Muscle layer of duodenum (tissue), 2 donors: Measurements from ENCODE around the gene CAB39.

Source experiments
- H3K27ac ChIP-seq: one replicate; pipeline ENCODE4 v1.7.0; 2013; ENCODE audit warnings: mild to moderate bottlenecking, low read length
- H3K27me3 ChIP-seq: one replicate; pipeline ENCODE4 v1.7.0; 2013; ENCODE audit warnings: low read depth, mild to moderate bottlenecking, control low read depth, low read length
- H3K36me3 ChIP-seq, 2 donors: one replicate each; pipeline ENCODE4 v1.7.0; 2013; ENCODE audit warnings: low read length in 2 of 2, control low read depth in 1 of 2, mild to moderate bottlenecking in 1 of 2; ENCODE audit not compliant: insufficient read depth in 2 of 2, control insufficient read depth in 1 of 2
- H3K4me1 ChIP-seq, 2 donors: one replicate each; pipeline ENCODE4 v1.7.0; 2013; ENCODE audit warnings: low read length in 2 of 2, mild to moderate bottlenecking in 2 of 2, control low read depth in 1 of 2, moderate library complexity in 1 of 2; ENCODE audit not compliant: insufficient read depth in 2 of 2, control insufficient read depth in 1 of 2
- H3K4me3 ChIP-seq, 2 donors: one replicate each; pipeline ENCODE4 v1.7.0; 2013; ENCODE audit warnings: low read length in 2 of 2, low read depth in 1 of 2, mild to moderate bottlenecking in 1 of 2
- H3K9me3 ChIP-seq, 2 donors: one replicate each; pipeline ENCODE4 v1.7.0; 2013; ENCODE audit warnings: low read length in 2 of 2, control low read depth in 1 of 2, mild to moderate bottlenecking in 1 of 2; ENCODE audit not compliant: control insufficient read depth in 1 of 2
- donor health status: healthy.

CAB39 gene

DNA sequence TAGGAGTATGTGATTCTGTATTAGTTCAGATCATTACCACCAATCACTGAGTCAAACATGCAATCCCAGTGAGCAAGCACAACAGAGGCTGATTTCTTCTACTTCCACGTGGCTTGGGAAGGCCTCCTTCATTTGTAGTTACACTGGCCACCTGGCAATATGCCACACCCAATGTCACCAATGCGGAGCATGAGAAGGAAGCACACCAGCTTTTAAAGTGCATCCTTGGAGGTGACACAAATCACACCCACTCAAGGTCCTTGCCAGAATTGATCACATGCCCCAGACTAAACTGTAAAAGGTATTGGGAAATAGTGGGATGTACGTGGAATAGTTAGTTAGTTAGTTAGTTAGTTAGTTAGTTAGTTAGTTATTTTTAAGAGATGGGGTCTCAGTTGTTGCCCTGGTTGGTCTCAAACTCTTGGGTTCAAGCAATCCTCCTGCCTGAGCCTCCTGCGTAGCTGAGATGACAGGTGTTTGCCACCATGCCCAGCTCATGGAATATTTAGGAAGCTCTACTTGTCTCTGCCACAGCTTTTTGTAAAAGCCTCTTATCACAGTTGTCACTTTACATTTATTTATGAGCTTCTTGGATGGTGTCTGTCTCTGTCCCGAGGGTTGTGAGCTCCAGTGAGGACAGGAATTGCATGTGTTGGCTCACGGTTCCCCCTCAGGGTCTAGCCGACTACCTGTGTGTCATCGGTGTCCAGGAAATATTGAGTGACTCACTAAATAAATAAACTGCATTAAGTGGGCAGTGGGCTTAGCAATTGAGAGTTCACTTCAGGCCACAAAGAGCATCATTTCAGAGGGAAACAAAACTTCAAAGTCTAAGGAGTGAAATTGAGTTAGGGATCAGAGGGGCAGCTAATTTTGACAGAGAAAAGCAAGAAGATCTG, 28.1 kb upstream of the CAB39 start:
- Histone ChIP-seq H3K4me1 (peaks cover 0 to 5% of the 10 kb centered on the region in 2 donors), H3K27me3 (no peaks in the 10 kb centered on the region), H3K36me3 (no peaks in the 10 kb centered on the region), H3K27ac (no peak overlapping the region), H3K9me3 (no peaks in the 10 kb centered on the region), H3K4me3 (no peak overlapping the region)

DNA sequence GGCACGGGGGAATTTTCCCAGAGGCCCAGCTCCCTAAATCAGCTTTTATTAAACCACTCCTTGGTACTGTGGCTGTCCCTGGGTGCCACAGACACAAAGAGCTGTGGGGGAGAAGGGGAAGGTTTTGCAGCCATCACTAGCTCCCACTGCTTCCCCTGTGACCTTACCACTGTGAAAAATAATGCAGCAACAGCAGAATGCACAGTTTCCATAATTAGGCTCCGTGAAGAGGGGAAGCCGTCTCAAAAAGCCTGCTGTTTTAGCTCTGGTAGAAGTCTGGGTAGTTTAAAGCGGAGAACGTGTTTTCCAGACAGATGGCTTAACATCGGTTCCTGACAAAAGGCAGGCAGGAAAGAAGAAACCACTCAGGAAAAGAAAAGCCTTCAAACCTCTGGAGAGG, 27.5 kb upstream of the CAB39 start:
- no peak overlapping the region for H3K27ac ChIP-seq
- H3K4me1 ChIP-seq, result peaks cover 0 to 5% of the 10 kb centered on the region in 2 donors
- no peaks in the 10 kb centered on the region for H3K9me3 ChIP-seq
- H3K4me3 ChIP-seq, result no peak overlapping the region
- H3K36me3 ChIP-seq, result no peaks in the 10 kb centered on the region
- H3K27me3 ChIP-seq, result no peaks in the 10 kb centered on the region

DNA sequence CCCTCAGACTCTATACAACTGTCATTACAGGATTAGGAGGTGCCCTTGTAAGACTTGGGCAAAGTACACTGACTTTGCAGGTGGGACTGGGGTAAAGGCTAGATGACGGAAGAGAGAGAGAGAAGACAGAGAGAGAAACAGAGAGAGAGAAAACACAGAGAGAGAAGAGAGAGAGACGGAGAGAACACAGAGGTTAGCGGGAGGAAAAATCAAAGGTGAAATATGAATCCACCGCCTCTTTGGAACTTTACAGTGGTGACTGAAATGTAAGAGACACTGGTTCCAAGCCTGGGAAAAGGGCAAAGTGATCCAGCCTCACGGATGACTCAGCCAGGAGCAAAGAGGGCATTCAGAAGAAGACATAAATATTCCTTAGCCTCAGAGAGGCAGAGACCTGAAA, 25.1 kb upstream of the CAB39 start:
- Histone ChIP-seq H3K4me1 (peaks cover 0 to 5% of the 10 kb centered on the region in 2 donors), H3K27ac (no peak overlapping the region), H3K9me3 (no peaks in the 10 kb centered on the region), H3K36me3 (no peaks in the 10 kb centered on the region), H3K27me3 (no peaks in the 10 kb centered on the region), H3K4me3 (no peak overlapping the region)

DNA sequence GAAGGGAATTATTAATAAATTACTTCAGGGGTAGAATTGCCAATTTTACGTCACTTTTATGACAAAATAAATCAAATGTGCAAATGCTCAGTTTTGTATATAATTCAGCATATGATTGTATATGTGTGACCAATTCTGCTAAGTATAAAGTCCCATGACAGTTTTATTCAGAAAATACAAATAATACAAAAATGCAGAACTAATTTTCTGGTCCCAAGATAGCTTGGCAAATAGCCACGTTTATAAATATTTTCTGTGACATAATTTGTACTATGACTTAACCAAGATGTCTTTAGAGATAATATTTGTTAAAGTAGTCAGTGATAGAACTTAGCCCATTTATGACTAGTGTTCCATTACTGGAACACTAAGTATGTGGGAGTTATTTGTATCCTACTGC, 24.2 kb upstream of the CAB39 start:
- Histone ChIP-seq H3K36me3 (no peaks in the 10 kb centered on the region), H3K4me3 (no peak overlapping the region), H3K27me3 (no peaks in the 10 kb centered on the region), H3K27ac (no peak overlapping the region), H3K4me1 (peaks cover 0 to 5% of the 10 kb centered on the region in 2 donors), H3K9me3 (no peaks in the 10 kb centered on the region)

DNA sequence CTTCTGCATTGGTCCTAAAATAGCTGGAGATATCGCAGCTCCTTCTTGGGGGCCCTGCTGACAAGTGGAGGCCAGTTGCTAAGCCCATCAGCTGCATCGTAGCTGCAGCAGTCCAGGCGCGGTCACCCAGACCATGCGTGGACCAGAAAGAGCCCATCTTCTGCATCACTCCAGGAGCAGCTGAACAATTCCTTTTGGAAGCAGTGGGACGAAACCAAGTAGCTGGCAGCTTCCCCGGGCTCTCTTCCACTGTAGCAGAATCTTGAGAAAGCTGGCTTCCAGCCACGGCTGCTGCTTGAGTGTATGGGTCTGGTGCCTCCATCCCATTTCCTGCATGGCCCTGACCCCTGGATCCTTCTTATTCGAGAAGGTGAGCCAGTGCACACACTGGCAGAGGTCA, 22.2 kb upstream of the CAB39 start:
- Histone ChIP-seq H3K27ac (no peak overlapping the region), H3K4me1 (no peaks in the 10 kb centered on the region), H3K4me3 (no peak overlapping the region)

DNA sequence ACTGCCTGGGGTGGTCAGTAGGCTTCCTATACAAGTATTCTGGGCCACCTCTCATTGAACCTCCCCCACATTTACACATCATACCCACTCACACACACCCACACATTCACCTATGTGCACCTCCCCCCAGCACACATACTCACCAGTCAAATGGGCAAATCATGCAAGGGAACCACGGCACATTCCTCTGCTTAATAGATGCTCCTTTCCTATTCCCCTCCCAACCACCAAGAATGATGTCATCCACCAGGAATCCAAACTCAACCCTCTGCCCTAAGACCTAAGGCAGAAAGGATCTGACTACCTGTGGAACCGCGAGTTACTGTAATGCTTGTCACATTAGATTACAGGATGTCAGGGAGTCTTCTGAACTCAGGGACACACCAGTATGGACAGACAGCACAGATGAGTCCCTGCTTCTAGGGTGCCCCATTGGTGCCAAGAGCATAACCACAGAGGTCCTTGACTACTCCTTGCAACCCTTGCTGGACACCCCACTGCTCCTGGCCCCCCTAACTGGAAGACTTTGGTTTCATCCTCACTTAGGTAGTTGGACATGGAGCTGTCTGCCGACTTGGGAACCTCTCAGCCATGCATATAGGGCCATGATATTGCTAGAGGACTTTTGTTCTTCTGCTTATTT, 21.5 kb upstream of the CAB39 start:
- Histone ChIP-seq H3K27ac (no peak overlapping the region), H3K4me3 (no peak overlapping the region), H3K36me3 (no peaks in the 10 kb centered on the region), H3K9me3 (no peaks in the 10 kb centered on the region), H3K27me3 (no peaks in the 10 kb centered on the region), H3K4me1 (no peaks in the 10 kb centered on the region)

More for the DNA sequence above, 22.2 kb upstream of the CAB39 start:
- Histone ChIP-seq H3K27me3 (no peaks in the 10 kb centered on the region), H3K9me3 (no peaks in the 10 kb centered on the region), H3K36me3 (no peaks in the 10 kb centered on the region)

DNA sequence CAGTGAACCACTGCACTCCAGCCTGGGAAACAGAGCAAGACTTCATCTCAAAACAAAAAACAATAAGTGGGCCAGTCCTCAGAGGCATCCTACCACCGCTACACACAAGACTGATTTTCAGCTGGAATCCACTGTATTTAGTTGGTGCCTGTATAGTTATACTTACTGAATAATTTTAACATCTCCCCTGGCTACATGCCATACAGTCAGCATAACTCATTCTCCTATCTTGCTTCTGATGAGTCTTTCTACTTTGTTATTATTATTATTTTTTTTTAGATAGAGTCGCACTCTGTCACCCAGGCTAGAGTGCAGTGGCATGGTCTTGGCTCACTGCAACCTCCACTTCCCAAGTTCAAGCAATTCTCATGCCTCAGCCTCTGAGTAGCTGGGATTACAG, 19.9 kb upstream of the CAB39 start:
- Histone ChIP-seq H3K9me3 (no peaks in the 10 kb centered on the region), H3K27me3 (no peaks in the 10 kb centered on the region), H3K4me3 (no peak overlapping the region), H3K36me3 (no peaks in the 10 kb centered on the region), H3K4me1 (no peaks in the 10 kb centered on the region), H3K27ac (no peak overlapping the region)

DNA sequence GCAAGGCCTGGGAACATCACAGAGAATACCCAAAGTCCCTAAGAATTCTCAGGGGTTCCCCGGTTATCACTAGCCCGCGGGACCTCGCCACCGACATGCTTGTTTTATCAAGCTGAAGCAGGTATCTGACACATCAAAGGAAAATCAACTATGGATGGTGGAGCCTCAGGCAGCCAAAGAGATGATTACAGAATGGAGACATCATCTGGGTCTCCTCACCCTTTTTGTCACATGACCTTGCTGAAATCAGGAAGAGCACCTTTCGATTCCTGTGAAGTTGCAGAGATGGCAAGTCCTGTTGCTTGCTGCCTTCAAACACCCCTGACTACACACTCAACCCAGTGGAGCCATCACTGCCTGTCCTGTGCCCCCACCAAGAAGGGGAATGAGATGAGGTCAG, 19.2 kb upstream of the CAB39 start:
- H3K36me3 ChIP-seq, result no peaks in the 10 kb centered on the region
- no peaks in the 10 kb centered on the region for H3K4me1 ChIP-seq
- H3K27me3 ChIP-seq, result no peaks in the 10 kb centered on the region
- no peak overlapping the region for H3K27ac ChIP-seq
- no peaks in the 10 kb centered on the region for H3K9me3 ChIP-seq
- no peak overlapping the region for H3K4me3 ChIP-seq

DNA sequence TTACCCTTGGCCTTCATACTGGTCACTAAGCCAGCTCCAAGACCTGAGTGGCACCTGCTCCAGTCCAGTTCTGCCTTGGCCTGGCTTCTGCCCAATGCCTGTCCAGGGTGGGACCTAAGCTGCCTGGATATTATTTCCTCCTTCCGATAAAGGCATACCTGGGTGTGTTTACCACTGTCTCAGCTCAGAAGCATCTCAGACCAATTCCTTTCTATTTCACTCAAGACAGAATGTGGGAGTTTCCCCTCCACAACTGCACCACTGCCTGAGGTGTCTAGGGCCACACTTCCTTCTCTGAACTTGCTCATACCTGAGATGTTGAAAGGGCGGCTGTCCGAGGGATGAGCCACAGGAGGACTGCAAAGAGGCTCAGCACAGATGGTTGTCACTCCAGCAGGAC, 18.4 kb upstream of the CAB39 start:
- H3K36me3 ChIP-seq, result no peaks in the 10 kb centered on the region
- H3K27ac ChIP-seq, result no peak overlapping the region
- no peak overlapping the region for H3K4me3 ChIP-seq

DNA sequence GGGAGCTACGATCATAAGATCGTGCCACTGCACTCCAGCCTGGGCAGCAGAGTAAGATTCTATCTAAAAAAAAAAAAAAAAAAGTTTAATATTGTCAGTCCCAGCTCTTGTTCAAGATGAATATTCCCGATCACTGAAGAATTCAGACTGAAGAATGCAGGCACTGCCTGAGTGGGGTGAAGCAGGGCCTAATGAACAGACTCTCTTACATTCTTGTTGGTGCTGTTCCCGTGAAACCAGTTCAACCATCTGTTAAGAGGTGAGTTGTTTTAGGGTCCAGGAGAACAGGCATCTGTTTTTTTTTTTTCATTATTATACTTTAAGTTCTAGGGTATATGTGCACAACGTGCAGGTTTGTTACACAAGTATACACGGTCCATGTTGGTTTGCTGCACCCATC, 17.1 kb upstream of the CAB39 start:
- H3K9me3 ChIP-seq, result no peaks in the 10 kb centered on the region
- H3K36me3 ChIP-seq, result no peaks in the 10 kb centered on the region
- H3K4me1 ChIP-seq, result no peaks in the 10 kb centered on the region
- H3K27me3 ChIP-seq, result no peaks in the 10 kb centered on the region
- no peak overlapping the region for H3K4me3 ChIP-seq
- no peak overlapping the region for H3K27ac ChIP-seq

More for the DNA sequence above, 18.4 kb upstream of the CAB39 start:
- Histone ChIP-seq H3K27me3 (no peaks in the 10 kb centered on the region), H3K4me1 (no peaks in the 10 kb centered on the region), H3K9me3 (no peaks in the 10 kb centered on the region)

DNA sequence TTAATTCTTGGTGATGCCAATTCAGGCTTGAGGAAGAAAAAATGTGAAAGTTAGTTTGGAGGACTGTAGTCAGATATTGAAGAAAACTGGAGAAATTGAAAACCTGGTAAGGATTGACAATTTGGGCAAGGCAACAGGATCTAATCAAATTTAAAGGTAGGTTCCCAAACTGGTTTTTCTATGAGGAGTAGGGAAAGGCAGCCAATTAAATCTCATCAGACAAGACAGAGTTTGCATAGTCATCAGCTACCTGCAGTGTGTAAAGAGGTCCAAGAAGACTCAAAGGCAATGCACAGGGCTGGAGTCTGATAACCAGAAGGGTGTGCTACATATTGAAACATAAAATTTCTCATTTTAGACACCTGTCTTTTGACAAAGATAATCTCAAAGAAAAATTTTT, 16.0 kb upstream of the CAB39 start:
- H3K9me3 ChIP-seq, result peaks cover 0 to under 1% of the 10 kb centered on the region in 2 donors
- H3K27ac ChIP-seq, result no peak overlapping the region
- no peaks in the 10 kb centered on the region for H3K36me3 ChIP-seq
- H3K27me3 ChIP-seq, result no peaks in the 10 kb centered on the region
- no peaks in the 10 kb centered on the region for H3K4me1 ChIP-seq
- H3K4me3 ChIP-seq, result no peak overlapping the region
